HL-60/S4 treated with phorbol 12-myristate 13-acetate at 8.2 ng/mL for 4 days and 3 days (cell line): Measurements from ENCODE around the gene TAPT1.
"Not testable (repeated sequence)": the region's sequence is repeated elsewhere in the genome, so short reads cannot be mapped to it uniquely, and the experiment has no call there.

ENCODE experiments used
- in situ Hi-C: fragments of 300-500 bp; cut with MboI; formaldehyde crosslinking; loops from 2 replicates; pipeline ENCODE4 v1.15.0; 2022; ENCODE audit warnings: low sequenced_read_pairs

The TAPT1 gene

GRCh38 chr4:16218950-16219349 is 7.3 kb downstream of the TAPT1 start:
- in situ Hi-C loops = no loop called here

GRCh38 chr4:16217300-16218051 is 8.8 kb downstream of the TAPT1 start:
- in situ Hi-C loops = no loop called here

- in situ Hi-C loops = no loop called here
These were observed 13.2 kb downstream of the TAPT1 start for GRCh38 chr4:16213121-16213520.

GRCh38 chr4:16212138-16212782 is 14.0 kb downstream of the TAPT1 start:
- in situ Hi-C loops = no loop called here

GRCh38 chr4:16207409-16207808 is 18.9 kb downstream of the TAPT1 start:
- in situ Hi-C loops = no loop called here

- in situ Hi-C loops = no loop called here
These were observed 19.4 kb downstream of the TAPT1 start for GRCh38 chr4:16206848-16207247.

GRCh38 chr4:16206301-16206700 is 20.0 kb downstream of the TAPT1 start:
- in situ Hi-C loops = no loop called here

- in situ Hi-C loops = no loop called here
These were observed 20.7 kb downstream of the TAPT1 start for GRCh38 chr4:16205298-16206164.

- in situ Hi-C loops = no loop called here
These were observed 21.8 kb downstream of the TAPT1 start for GRCh38 chr4:16204505-16204904.

GRCh38 chr4:16203083-16203482 is 23.2 kb downstream of the TAPT1 start:
- in situ Hi-C loops = no loop called here

GRCh38 chr4:16202598-16202997 is 23.7 kb downstream of the TAPT1 start:
- in situ Hi-C loops = no loop called here

GRCh38 chr4:16199093-16199492 is 27.2 kb downstream of the TAPT1 start:
- in situ Hi-C loops = no loop called here

GRCh38 chr4:16197876-16198665 is 28.2 kb downstream of the TAPT1 start:
- in situ Hi-C loops = no loop called here

GRCh38 chr4:16196482-16197393 is 29.5 kb downstream of the TAPT1 start:
- in situ Hi-C loops = no loop called here

GRCh38 chr4:16195209-16195608 is 31.1 kb downstream of the TAPT1 start:
- in situ Hi-C loops = no loop called here

GRCh38 chr4:16194798-16195197 is 31.5 kb downstream of the TAPT1 start:
- in situ Hi-C loops = not testable (repeated sequence)

- in situ Hi-C loops = no loop called here
These were observed 32.1 kb downstream of the TAPT1 start for GRCh38 chr4:16194214-16194613.

- in situ Hi-C loops = no loop called here
These were observed 33.4 kb downstream of the TAPT1 start for GRCh38 chr4:16192631-16193518.

- in situ Hi-C loops = no loop called here
These were observed 34.2 kb downstream of the TAPT1 start for GRCh38 chr4:16192057-16192456.
